Endothelial cell of umbilical vein (primary cell): ENCODE measurements around the gene FGFBP2. TPM values are rescaled to one million over a fixed set of nuclear protein-coding genes. Genes with fewer than 3 reads are reported as not detected.

Experiments used
- BruUV-seq: library from RNA; stranded (reverse); fragments of 400-500 nt; replicated peaks from 2 replicates; lab custom pipeline; 2021; lab: Mats Ljungman, UMichigan
- CTCF ChIA-PET: fragments of 300-600, 350-600 bp; sonication (Branson Sonifier 250); formaldehyde crosslinking; loops from one replicate; lab custom pipeline; 2021; ENCODE audit warnings: antibody characterized with exemption, inconsistent platforms; lab: Charles Lee
- POLR2A ChIA-PET: fragments of 300-600, 350-600 bp; sonication (Branson Sonifier 250); formaldehyde crosslinking; loops from one replicate; lab custom pipeline; 2021; ENCODE audit warnings: antibody characterized with exemption, inconsistent platforms; lab: Charles Lee
- DNase-seq: peaks from one replicate; pipeline ENCODE4 v3.0.0-alpha.2; 2011; ENCODE audit warnings: low read depth, low spot score
- FAIRE-seq: peaks from 2 replicates; lab custom pipeline; 2011; peaks lifted over from hg19 to GRCh38; lab: Jason Lieb, UNC
- H2AFZ ChIP-seq: 2 replicates; pipeline ENCODE4 v1.6.0; 2012; ENCODE audit warnings: low read depth, low read length, control low read depth, inconsistent platforms
- H3K27ac ChIP-seq: 2 replicates; pipeline ENCODE4 v1.5.1; 2011; ENCODE audit warnings: low read depth, mild to moderate bottlenecking, control low read depth, low read length, moderate library complexity; ENCODE audit not compliant: insufficient read depth
- H3K27me3 ChIP-seq, 2 experiments: 2 replicates each; pipeline versions ENCODE4 v1.6.0 to v1.6.1; 2011; ENCODE audit warnings: low read length in 2 of 2, mixed read lengths in 1 of 2; ENCODE audit not compliant: control insufficient read depth in 2 of 2, insufficient read depth in 2 of 2
- H3K36me3 ChIP-seq, 2 experiments: 2 replicates in 1 of 2; 3 replicates in 1 of 2; pipeline ENCODE4 v1.5.1; 2011; ENCODE audit warnings: low read length in 2 of 2, mild to moderate bottlenecking in 1 of 2, moderate library complexity in 1 of 2; ENCODE audit not compliant: control insufficient read depth in 2 of 2, insufficient read depth in 2 of 2; ENCODE audit errors: extremely low read depth in 1 of 2
- H3K4me1 ChIP-seq: 3 replicates; pipeline ENCODE4 v1.5.1; 2011; ENCODE audit warnings: mild to moderate bottlenecking, low read length; ENCODE audit not compliant: control insufficient read depth, insufficient read depth; ENCODE audit errors: extremely low read depth
- H3K4me2 ChIP-seq: 2 replicates; pipeline ENCODE4 v1.6.1; 2011; ENCODE audit warnings: low read length, control low read depth, mixed read lengths; ENCODE audit not compliant: insufficient read depth
- H3K4me3 ChIP-seq, 3 experiments: fragments of 200-600 bp in 1 of 3; sonication (generic), shearing (Covaris generic) in 1 of 3; replicated peaks in 1 of 3; 2 replicates each; pipeline ENCODE4 v1.5.1; 2011 to 2016; ENCODE audit warnings: control low read depth in 3 of 3, low read length in 3 of 3, mild to moderate bottlenecking in 2 of 3, inconsistent platforms in 1 of 3, low read depth in 1 of 3, moderate library complexity in 1 of 3; ENCODE audit not compliant: insufficient read depth in 1 of 3
- H3K79me2 ChIP-seq: 2 replicates; pipeline ENCODE4 v1.6.0; 2012; ENCODE audit warnings: low read length, inconsistent platforms; ENCODE audit not compliant: control insufficient read depth, insufficient read depth
- H3K9ac ChIP-seq: replicated peaks from 2 replicates; pipeline ENCODE3; 2011; ENCODE audit warnings: low read length, control low read depth; ENCODE audit not compliant: insufficient read depth; ENCODE audit errors: extremely low read depth
- H3K9me1 ChIP-seq: replicated peaks from 3 replicates; pipeline ENCODE4 v1.6.0; 2011; ENCODE audit warnings: mild to moderate bottlenecking, low read length; ENCODE audit not compliant: control insufficient read depth, insufficient read depth; ENCODE audit errors: extremely low read depth
- H3K9me3 ChIP-seq: replicated peaks from 2 replicates; pipeline ENCODE4 v1.5.1; 2012; ENCODE audit warnings: low read length, inconsistent platforms; ENCODE audit not compliant: control insufficient read depth, insufficient read depth
- H4K20me1 ChIP-seq: replicated peaks from 2 replicates; pipeline ENCODE3; 2011; ENCODE audit warnings: mild to moderate bottlenecking, low read length; ENCODE audit not compliant: control insufficient read depth, insufficient read depth; ENCODE audit errors: extremely low read depth
- EZH2 ChIP-seq: IDR thresholded peaks from 2 replicates; pipeline ENCODE4 v1.6.1; 2012; ENCODE audit warnings: borderline replicate concordance, low read depth, mild to moderate bottlenecking, moderate library complexity, low read length, inconsistent platforms; ENCODE audit not compliant: severe bottlenecking
- FOS ChIP-seq: IDR thresholded peaks from 2 replicates; pipeline ENCODE4 v1.6.1; 2011; ENCODE audit warnings: mild to moderate bottlenecking, low read length, moderate library complexity, borderline replicate concordance; ENCODE audit not compliant: insufficient read depth
- GATA2 ChIP-seq: IDR thresholded peaks from 2 replicates; pipeline ENCODE4 v1.7.0; 2011; ENCODE audit warnings: low read depth, mild to moderate bottlenecking, moderate library complexity, mixed read lengths, low read length; ENCODE audit not compliant: insufficient read length, insufficient read depth
- JUN ChIP-seq: IDR thresholded peaks from 2 replicates; pipeline ENCODE4 v1.6.1; 2011; ENCODE audit warnings: borderline replicate concordance, low read depth; ENCODE audit not compliant: insufficient read length, insufficient read depth
- MYC ChIP-seq: IDR thresholded peaks from one replicate; pipeline ENCODE4 v1.6.1; 2011; ENCODE audit warnings: mild to moderate bottlenecking, low read depth, low read length
- POLR2A ChIP-seq: IDR thresholded peaks from 2 replicates; pipeline ENCODE4 v1.6.1; 2012; ENCODE audit warnings: low read depth, mild to moderate bottlenecking, control low read depth, low read length
- POLR2AphosphoS5 ChIP-seq: IDR thresholded peaks from 2 replicates; pipeline ENCODE4 v1.6.1; 2012; ENCODE audit warnings: low read depth, mild to moderate bottlenecking, control low read depth, low read length, moderate library complexity; ENCODE audit not compliant: insufficient read depth
- dilution Hi-C: fragments of 300-500 bp; cut with MboI; formaldehyde crosslinking; loops from one replicate; pipeline ENCODE4 v1.15.0; 2019; ENCODE audit warnings: low sequenced_read_pairs; ENCODE audit not compliant: extremely low pct_ligation_motif_present
- intact Hi-C: fragments of 100-400 bp; cut with micrococcal nuclease; formaldehyde crosslinking; loops from one replicate; pipeline ENCODE4 v1.10.0; 2022
- polyA plus RNA-seq, 4 experiments: library from polyadenylated mRNA; depleted of rRNA in 3 of 4; stranded (reverse) in 3 of 4; unstranded in 1 of 4; fragments of >200 nt; gene quantifications; 2 replicates each; pipeline versions ENCODE4 v1.2.1 to v1.2.3, GENCODE V29; 2011 to 2012; ENCODE audit warnings: missing spikeins in 1 of 4
- total RNA-seq: library from RNA; stranded (reverse); gene quantifications from 2 replicates; pipeline ENCODE4 v1.2.3, GENCODE V29; 2021
- TF ChIP-seq, protein P1 (sequence below): IDR thresholded peaks from 2 replicates; pipeline ENCODE4 v1.6.1; 2011; ENCODE audit not compliant: insufficient read depth, insufficient read length
- TF ChIP-seq, protein P2 (sequence below), 2 donors: IDR thresholded peaks; 1 replicate in 1 of 2; 2 replicates in 1 of 2; pipeline ENCODE4 v1.5.1; 2011; ENCODE audit warnings: low read length in 2 of 2, mild to moderate bottlenecking in 2 of 2, moderate library complexity in 2 of 2, control low read depth in 1 of 2, inconsistent platforms in 1 of 2, low read depth in 1 of 2; ENCODE audit not compliant: insufficient read depth in 1 of 2; ENCODE audit errors: extremely low read depth in 1 of 2

FGFBP2 gene
- total and polyA plus RNA-seq, 2 donors (not counting 3 experiments of a cell fraction or from before 2014, with no cell fraction given): not detected

- Histone ChIP-seq H2AFZ (no peak overlapping the region), H3K9me3 (no peaks in the 10 kb centered on the region), H4K20me1 (no peaks in the 10 kb centered on the region), H3K4me1 (no peaks in the 10 kb centered on the region), H3K4me3 (no peak overlapping the region), H3K9me1 (no peaks in the 10 kb centered on the region), H3K27me3 (no peaks in the 10 kb centered on the region), H3K27ac (no peak overlapping the region), H3K4me2 (no peak overlapping the region), H3K36me3 (no peaks in the 10 kb centered on the region), H3K79me2 (no peaks in the 10 kb centered on the region), H3K9ac (no peak overlapping the region)
- TF ChIP-seq, protein P1, sequence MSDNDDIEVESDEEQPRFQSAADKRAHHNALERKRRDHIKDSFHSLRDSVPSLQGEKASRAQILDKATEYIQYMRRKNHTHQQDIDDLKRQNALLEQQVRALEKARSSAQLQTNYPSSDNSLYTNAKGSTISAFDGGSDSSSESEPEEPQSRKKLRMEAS: no peak
- no peak for TF ChIP-seq POLR2AphosphoS5
- TF ChIP-seq GATA2: no peak
- no peak for TF ChIP-seq POLR2A
- no peak for TF ChIP-seq MYC
- TF ChIP-seq EZH2: no peak
- TF ChIP-seq, protein P2, sequence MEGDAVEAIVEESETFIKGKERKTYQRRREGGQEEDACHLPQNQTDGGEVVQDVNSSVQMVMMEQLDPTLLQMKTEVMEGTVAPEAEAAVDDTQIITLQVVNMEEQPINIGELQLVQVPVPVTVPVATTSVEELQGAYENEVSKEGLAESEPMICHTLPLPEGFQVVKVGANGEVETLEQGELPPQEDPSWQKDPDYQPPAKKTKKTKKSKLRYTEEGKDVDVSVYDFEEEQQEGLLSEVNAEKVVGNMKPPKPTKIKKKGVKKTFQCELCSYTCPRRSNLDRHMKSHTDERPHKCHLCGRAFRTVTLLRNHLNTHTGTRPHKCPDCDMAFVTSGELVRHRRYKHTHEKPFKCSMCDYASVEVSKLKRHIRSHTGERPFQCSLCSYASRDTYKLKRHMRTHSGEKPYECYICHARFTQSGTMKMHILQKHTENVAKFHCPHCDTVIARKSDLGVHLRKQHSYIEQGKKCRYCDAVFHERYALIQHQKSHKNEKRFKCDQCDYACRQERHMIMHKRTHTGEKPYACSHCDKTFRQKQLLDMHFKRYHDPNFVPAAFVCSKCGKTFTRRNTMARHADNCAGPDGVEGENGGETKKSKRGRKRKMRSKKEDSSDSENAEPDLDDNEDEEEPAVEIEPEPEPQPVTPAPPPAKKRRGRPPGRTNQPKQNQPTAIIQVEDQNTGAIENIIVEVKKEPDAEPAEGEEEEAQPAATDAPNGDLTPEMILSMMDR (IDR thresholded peaks at IDR 0.05; ENCODE audit: extremely low read depth in 1 of 2, insufficient read depth in 1 of 2, low read depth in 1 of 2, low read length in 2 of 2): no peak
- TF ChIP-seq JUN: no peak
- TF ChIP-seq FOS: no peak
- no peak for DNase-seq
- intact Hi-C loops: loop anchor here (1.0 to 2.0 kb wide), 6 partner anchors 35 to 476 kb away; no protein-coding TSS in a partner anchor
- ChIA-PET POLR2A (interaction anchor here (1.0 kb wide), 1 partner anchor 73 kb away, joined by 3 read pairs; no protein-coding TSS in a partner anchor), CTCF (interaction anchor here (0.6 to 4.3 kb wide), 49 partner anchors 10 to 496 kb away, joined by 3 to 465 read pairs (median 5); partner anchors contain the start of genes CC2D2A and FGFBP1)
- no peak for FAIRE-seq
- BruUV-seq: no TSS peak
- dilution Hi-C loops: no loop called here
Observed at GRCh38 chr4:15955670-15956069, 7.3 kb downstream of the FGFBP2 start.
